ENCODE data around the gene P2RX2. TPM values are rescaled to one million over a fixed set of nuclear protein-coding genes. Genes with fewer than 3 reads are reported as not detected.

P2RX2 gene
- total RNA-seq, 1 experiment from 2014 or later = not detected

- no TSS peak for BruUV-seq (replicated peaks)
- POLR2A ChIA-PET = no interaction called here
- no peak for TF ChIP-seq CBX3 (IDR thresholded peaks at IDR 0.05; ENCODE audit: low read depth)
Observed at GRCh38 chr12:132642846-132643835, 24.6 kb downstream of the P2RX2 start.

GRCh38 chr12:132646850-132647249, 28.3 kb downstream of the P2RX2 start:
- no peak overlapping the region for H3K9ac ChIP-seq (ENCODE audit: low read length)
- intact Hi-C loops (cut with micrococcal nuclease) = no loop called here
- H3K9me3 ChIP-seq (ENCODE audit: control insufficient read depth in 1 of 2, insufficient read depth in 1 of 2, low read depth in 1 of 2, low read length in 2 of 2) = no peaks in the 10 kb centered on the region
- CTCF ChIA-PET = no interaction called here
- POLR2A ChIA-PET = no interaction called here
- H3K9me2 ChIP-seq (ENCODE audit: insufficient read depth) = no peaks in the 10 kb centered on the region
- ATAC-seq = no peak
- no peak overlapping the region for H3K27ac ChIP-seq (ENCODE audit: low read depth, low read length)
- no TSS peak for BruUV-seq (replicated peaks)
- H3K4me3 ChIP-seq (replicated peaks in 1 of 2; ENCODE audit: low read depth in 1 of 2, low read length in 2 of 2) = no peak overlapping the region
- DNase-seq (ENCODE audit: low read depth, low spot score) = no peak
- RAD21 ChIA-PET (ENCODE audit: low non-redundant PET in 1 of 2, low total read pairs in 2 of 2, uncharacterized antibody in 2 of 2, unreplicated experiment in 2 of 2) = no interaction called here
- no peaks in the 10 kb centered on the region for H4K20me1 ChIP-seq (ENCODE audit: insufficient read depth)
- H3K4me1 ChIP-seq (ENCODE audit: control insufficient read depth in 1 of 2, insufficient read depth in 2 of 2, low read length in 2 of 2) = no peaks in the 10 kb centered on the region
- peaks cover 26 to 50% of the 10 kb centered on the region in 2 experiments; a peak in 3 of 4 replicates for H3K36me3 ChIP-seq (ENCODE audit: control insufficient read depth in 1 of 2, insufficient read depth in 2 of 2, low read length in 2 of 2)
- H3K4me2 ChIP-seq (ENCODE audit: low read length) = no peak overlapping the region
- no peak for TF ChIP-seq ZNF274 (IDR thresholded peaks at IDR 0.05; ENCODE audit: low read depth, low read length)
- TF ChIP-seq SIN3A (IDR thresholded peaks at IDR 0.05; ENCODE audit: low read depth) = no peak
- TF ChIP-seq POLR2A (IDR thresholded peaks at IDR 0.05; ENCODE audit: borderline replicate concordance, extremely low read depth, insufficient read depth, insufficient read length) = no peak
- TF ChIP-seq REST (IDR thresholded peaks at IDR 0.05; ENCODE audit: low read depth) = no peak
- no peak for TF ChIP-seq MAX (IDR thresholded peaks at IDR 0.05)
- no peak for TF ChIP-seq FOSL1 (IDR thresholded peaks at IDR 0.05; ENCODE audit: low read depth)
- no peak for TF ChIP-seq POLR2AphosphoS5 (IDR thresholded peaks at IDR 0.05; ENCODE audit: low read depth, low read length)
- no peaks in the 10 kb centered on the region for H3K27me3 ChIP-seq (ENCODE audit: insufficient read depth, low read length)
- no peak overlapping the region for H2AFZ ChIP-seq (ENCODE audit: low read depth, low read length, poor library complexity, severe bottlenecking)
- H3K79me2 ChIP-seq (ENCODE audit: insufficient read depth, low read length) = no peaks in the 10 kb centered on the region

More at GRCh38 chr12:132642846-132643835, 24.6 kb downstream of the P2RX2 start:
- Histone ChIP-seq H3K4me2 (ENCODE audit: low read length) (no peak overlapping the region), H3K27ac (ENCODE audit: low read depth, low read length) (no peak overlapping the region), H3K4me1 (ENCODE audit: control insufficient read depth in 1 of 2, insufficient read depth in 2 of 2, low read length in 2 of 2) (no peaks in the 10 kb centered on the region), H3K9me2 (ENCODE audit: insufficient read depth) (no peaks in the 10 kb centered on the region), H3K9ac (ENCODE audit: low read length) (no peak overlapping the region), H4K20me1 (ENCODE audit: insufficient read depth) (no peaks in the 10 kb centered on the region), H3K36me3 (ENCODE audit: control insufficient read depth in 1 of 2, insufficient read depth in 2 of 2, low read length in 2 of 2) (peaks cover 28 to 47% of the 10 kb centered on the region in 2 experiments; a peak in 3 of 4 replicates), H3K79me2 (ENCODE audit: insufficient read depth, low read length) (no peaks in the 10 kb centered on the region), H3K4me3 (replicated peaks in 1 of 2; ENCODE audit: low read depth in 1 of 2, low read length in 2 of 2) (no peak overlapping the region), H2AFZ (ENCODE audit: low read depth, low read length, poor library complexity, severe bottlenecking) (no peak overlapping the region), H3K27me3 (ENCODE audit: insufficient read depth, low read length) (no peaks in the 10 kb centered on the region), H3K9me3 (ENCODE audit: control insufficient read depth in 1 of 2, insufficient read depth in 1 of 2, low read depth in 1 of 2, low read length in 2 of 2) (no peaks in the 10 kb centered on the region)
- ATAC-seq (no peak), DNase-seq (ENCODE audit: low read depth, low spot score) (no peak)
- RAD21 ChIA-PET (ENCODE audit: low non-redundant PET in 1 of 2, low total read pairs in 2 of 2, uncharacterized antibody in 2 of 2, unreplicated experiment in 2 of 2) = no interaction called here
- intact Hi-C loops (cut with micrococcal nuclease) = no loop called here
- CTCF ChIA-PET = no interaction called here

Data from HCT116 (cell line).